A549 (cell line): Measurements from ENCODE around the gene SPINK7. TPM values are rescaled to one million over a fixed set of nuclear protein-coding genes. Genes with fewer than 3 reads are reported as not detected.

Experiments
- ATAC-seq, 2 experiments: fragments of 200-7000 bp in 1 of 2; fragments of >200 bp in 1 of 2; cut with Nextera tagmentation in 1 of 2; cut with Tn5 transposase in 1 of 2; 3 replicates each; pipeline versions ENCODE4 v1.8.0 to v1.9.1; 2018 to 2020; ENCODE audit warnings: mild to moderate bottlenecking in 1 of 2, moderate library complexity in 1 of 2
- CTCF ChIA-PET: fragments of 300-600 bp; sonication (Branson Sonifier 250); formaldehyde crosslinking; extraction: SDS; loops from one replicate; lab custom pipeline; 2021; ENCODE audit warnings: antibody characterized with exemption, inconsistent platforms; lab: Yijun Ruan, JAX
- POLR2A ChIA-PET: fragments of 350-600 bp; formaldehyde crosslinking; extraction: SDS; loops from one replicate; lab custom pipeline; 2021; ENCODE audit warnings: antibody characterized with exemption, inconsistent platforms; lab: Yijun Ruan, JAX
- DNase-seq, 2 experiments: peaks; one replicate each; pipeline versions ENCODE4 v3.0.0 to v3.0.0-alpha.2; 2011 to 2016; ENCODE audit warnings: low read depth in 1 of 2, low spot score in 1 of 2
- FAIRE-seq: peaks from 2 replicates; lab custom pipeline; 2011; peaks lifted over from hg19 to GRCh38; lab: Jason Lieb, UNC
- H3K27ac ChIP-seq, 2 experiments: fragments of >200 bp; sonication (Bioruptor Twin); formaldehyde crosslinking; 3 replicates each; pipeline ENCODE4 v1.5.1; 2016 to 2017
- H3K4me1 ChIP-seq: fragments of >200 bp; sonication (Bioruptor Twin); formaldehyde crosslinking; 3 replicates; pipeline ENCODE4 v1.6.1; 2016
- H3K4me2 ChIP-seq: fragments of >200 bp; sonication (Bioruptor Twin); formaldehyde crosslinking; 3 replicates; pipeline ENCODE4 v1.6.1; 2016
- H3K4me3 ChIP-seq: fragments of >200 bp; sonication (Bioruptor Twin); formaldehyde crosslinking; 3 replicates; pipeline ENCODE4 v1.5.1; 2016
- H3K9me3 ChIP-seq: fragments of >200 bp; sonication (Bioruptor Twin); formaldehyde crosslinking; 3 replicates; pipeline ENCODE4 v1.6.1; 2016
- CBX8 ChIP-seq: fragments of 200-600 bp; sonication (generic); IDR thresholded peaks from 2 replicates; pipeline ENCODE4 v1.6.1; 2016
- CHD4 ChIP-seq: fragments of 200-600 bp; sonication (generic); IDR thresholded peaks from 2 replicates; pipeline ENCODE4 v1.6.1; 2016; ENCODE audit warnings: antibody characterized with exemption, mild to moderate bottlenecking, borderline replicate concordance
- EHMT2 ChIP-seq: fragments of 200-600 bp; sonication (generic); IDR thresholded peaks from 2 replicates; pipeline ENCODE4 v1.6.1; 2016; ENCODE audit warnings: antibody characterized with exemption, low read depth, mild to moderate bottlenecking, moderate library complexity
- EP300 ChIP-seq, 2 experiments: fragments of >200 bp; sonication (Bioruptor Twin); formaldehyde crosslinking; IDR thresholded peaks; 2 replicates in 1 of 2; 3 replicates in 1 of 2; pipeline ENCODE4 v1.6.1; 2016 to 2017
- ESRRA ChIP-seq: fragments of 150-350 bp; IDR thresholded peaks from 2 replicates; pipeline ENCODE4 v1.6.1; 2014; ENCODE audit warnings: mild to moderate bottlenecking, low read length, borderline replicate concordance
- FOSB ChIP-seq: fragments of 250-450 bp; sonication (Bioruptor Pico); IDR thresholded peaks from 2 replicates; pipeline ENCODE4 v1.5.0; 2020; ENCODE audit warnings: mild to moderate bottlenecking, moderate library complexity
- FOSL2 ChIP-seq, 2 experiments: fragments of 450-650 bp in 1 of 2; fragments of >200 bp in 1 of 2; sonication (Bioruptor Twin) in 1 of 2; formaldehyde crosslinking; IDR thresholded peaks; 2 replicates each; pipeline versions ENCODE4 v1.5.0 to v1.6.1; 2016 to 2020; ENCODE audit warnings: mild to moderate bottlenecking in 1 of 2, moderate library complexity in 1 of 2
- HOXB13 ChIP-seq: fragments of 250-450 bp; sonication (Bioruptor Pico); IDR thresholded peaks from 2 replicates; pipeline ENCODE4 v1.5.0; 2020; ENCODE audit warnings: low read depth, mild to moderate bottlenecking, moderate library complexity
- HOXB5 ChIP-seq: fragments of 250-450 bp; sonication (Bioruptor Pico); IDR thresholded peaks from 2 replicates; pipeline ENCODE4 v1.5.0; 2020; ENCODE audit warnings: mild to moderate bottlenecking, moderate library complexity
- JUNB ChIP-seq: fragments of >200 bp; sonication (Bioruptor Twin); formaldehyde crosslinking; IDR thresholded peaks from 2 replicates; pipeline ENCODE4 v1.6.1; 2016
- KDM1A ChIP-seq: fragments of 200-600 bp; sonication (generic); IDR thresholded peaks from 2 replicates; pipeline ENCODE4 v1.6.1; 2016; ENCODE audit warnings: low read depth, mild to moderate bottlenecking
- NR3C1 ChIP-seq: fragments of >200 bp; sonication (Bioruptor Twin); formaldehyde crosslinking; IDR thresholded peaks from 3 replicates; pipeline ENCODE4 v1.6.1; 2017
- POLR2A ChIP-seq: IDR thresholded peaks from 2 replicates; pipeline ENCODE4 v1.6.1; 2012; ENCODE audit warnings: mild to moderate bottlenecking, low read length
- RNF2 ChIP-seq: fragments of 200-600 bp; sonication (generic); IDR thresholded peaks from 2 replicates; pipeline ENCODE4 v1.6.1; 2016; ENCODE audit warnings: low read depth, mild to moderate bottlenecking, antibody characterized with exemption, moderate library complexity, borderline replicate concordance
- WGBS: methylation state at CpG from one replicate; pipeline ENCODE4 v1.1.6; 2017; ENCODE audit errors: missing lambda C conversion rate; 5-methylcytosine and 5-hydroxymethylcytosine counted together
- polyA plus RNA-seq, 4 experiments: library from polyadenylated mRNA; depleted of rRNA in 3 of 4; stranded (reverse); fragments of >200 nt; fragmentation: RNase III in 1 of 4; extraction: RNeasy Plus Mini Kit Qiagen cat#74134 plus additional on column Dnase treatment in 1 of 4; gene quantifications; 2 replicates in 3 of 4; 3 replicates in 1 of 4; pipeline ENCODE4 v1.2.3, GENCODE V29; 2011 to 2017
- TF ChIP-seq, protein P1 (sequence below): IDR thresholded peaks from 2 replicates; pipeline ENCODE4 v1.6.1; 2012
- TF ChIP-seq, protein P2 (sequence below): IDR thresholded peaks from 2 replicates; pipeline ENCODE4 v1.6.1; 2012; ENCODE audit warnings: low read depth, borderline replicate concordance
- TF ChIP-seq, protein P3 (sequence below): IDR thresholded peaks from 2 replicates; pipeline ENCODE4 v1.6.1; 2012
- TF ChIP-seq, protein P4 (sequence below): fragments of 250-450 bp; sonication (Bioruptor Pico); IDR thresholded peaks from 2 replicates; pipeline ENCODE4 v1.5.0; 2020; ENCODE audit warnings: low read depth, mild to moderate bottlenecking, moderate library complexity
- TF ChIP-seq, protein P5 (sequence below): fragments of 450-650 bp; IDR thresholded peaks from 2 replicates; pipeline ENCODE4 v1.6.1; 2014; ENCODE audit warnings: antibody characterized with exemption
- TF ChIP-seq, protein P6 (sequence below): fragments of >200 bp; sonication (Bioruptor Twin); formaldehyde crosslinking; IDR thresholded peaks from 3 replicates; pipeline ENCODE4 v1.5.1; 2016

Gene SPINK7
- polyA plus RNA-seq, 2 of the 4 experiments (the other 2 are of a cell fraction) = not detected

DNA sequence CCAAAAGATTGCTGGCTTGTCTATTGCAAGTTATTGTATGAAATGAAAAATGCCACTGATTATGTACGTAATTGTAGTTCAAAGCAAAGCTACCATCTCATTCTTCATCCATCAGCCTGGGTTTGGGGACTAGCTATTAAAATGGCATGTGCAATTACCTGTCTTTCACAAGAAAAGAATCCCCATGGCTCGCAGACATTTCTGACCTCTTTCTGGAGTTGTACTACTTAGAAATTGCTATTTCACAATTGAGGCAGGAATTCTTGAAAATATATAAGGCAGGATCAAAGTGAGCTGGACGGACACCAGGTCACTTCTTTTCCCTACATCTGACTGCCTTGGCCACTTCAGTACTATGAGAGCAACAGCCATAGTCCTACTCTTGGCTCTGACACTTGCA, 23.0 kb downstream of the SPINK7 start, which contains the start of gene SPINK9 (continued):
- TF ChIP-seq, protein P1, sequence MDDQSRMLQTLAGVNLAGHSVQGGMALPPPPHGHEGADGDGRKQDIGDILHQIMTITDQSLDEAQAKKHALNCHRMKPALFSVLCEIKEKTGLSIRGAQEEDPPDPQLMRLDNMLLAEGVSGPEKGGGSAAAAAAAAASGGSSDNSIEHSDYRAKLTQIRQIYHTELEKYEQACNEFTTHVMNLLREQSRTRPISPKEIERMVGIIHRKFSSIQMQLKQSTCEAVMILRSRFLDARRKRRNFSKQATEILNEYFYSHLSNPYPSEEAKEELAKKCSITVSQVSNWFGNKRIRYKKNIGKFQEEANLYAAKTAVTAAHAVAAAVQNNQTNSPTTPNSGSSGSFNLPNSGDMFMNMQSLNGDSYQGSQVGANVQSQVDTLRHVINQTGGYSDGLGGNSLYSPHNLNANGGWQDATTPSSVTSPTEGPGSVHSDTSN = no peak

DNA sequence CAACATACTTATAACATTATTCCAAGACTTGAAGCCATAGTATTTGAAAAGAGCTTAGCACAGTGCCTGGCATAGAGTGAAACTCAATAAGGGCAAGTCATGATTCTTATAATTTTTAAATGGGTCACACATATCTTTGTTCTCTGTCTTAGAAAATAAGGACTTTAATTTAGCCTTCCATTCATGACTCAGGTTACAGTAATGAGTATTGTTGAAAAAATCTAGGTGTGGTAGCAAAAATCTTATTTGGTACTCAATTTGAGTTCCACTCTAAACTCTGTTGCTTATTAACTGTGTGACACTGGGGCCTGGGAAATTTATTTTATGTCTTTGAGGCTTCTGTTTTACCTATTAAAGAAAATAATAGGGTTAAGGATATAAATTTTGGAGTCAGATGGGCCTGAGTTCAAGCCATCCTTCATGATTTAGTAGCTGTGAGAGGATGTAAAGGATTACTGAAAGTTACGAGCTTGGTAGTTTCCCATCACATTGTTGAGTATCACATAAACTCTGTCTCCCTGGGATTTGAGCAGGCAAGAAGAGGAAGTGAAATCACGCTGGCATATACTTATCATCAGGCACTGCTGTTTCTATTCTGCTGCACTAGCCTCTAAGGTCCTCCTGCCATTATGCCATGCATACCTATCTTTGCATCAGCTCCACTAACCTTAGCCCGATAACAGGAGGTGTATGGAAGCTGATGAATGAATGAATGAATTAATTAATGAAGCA, 24.6 kb downstream of the SPINK7 start:
- ChIA-PET CTCF (interaction anchor here (0.6 kb wide), 1 partner anchor 50 kb away, joined by 4 read pairs; no protein-coding TSS in a partner anchor), POLR2A (no interaction called here)
- Histone ChIP-seq H3K4me3 (no peak overlapping the region), H3K9me3 (no peaks in the 10 kb centered on the region), H3K4me1 (no peaks in the 10 kb centered on the region), H3K4me2 (no peak overlapping the region), H3K27ac (no peak overlapping the region)
- DNase-seq (no peak), FAIRE-seq (no peak), ATAC-seq (no peak)
- 23% methylated on average over 3 of the region's 3 CpGs for WGBS
- TF ChIP-seq, protein P2, sequence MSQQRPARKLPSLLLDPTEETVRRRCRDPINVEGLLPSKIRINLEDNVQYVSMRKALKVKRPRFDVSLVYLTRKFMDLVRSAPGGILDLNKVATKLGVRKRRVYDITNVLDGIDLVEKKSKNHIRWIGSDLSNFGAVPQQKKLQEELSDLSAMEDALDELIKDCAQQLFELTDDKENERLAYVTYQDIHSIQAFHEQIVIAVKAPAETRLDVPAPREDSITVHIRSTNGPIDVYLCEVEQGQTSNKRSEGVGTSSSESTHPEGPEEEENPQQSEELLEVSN = no peak

DNA sequence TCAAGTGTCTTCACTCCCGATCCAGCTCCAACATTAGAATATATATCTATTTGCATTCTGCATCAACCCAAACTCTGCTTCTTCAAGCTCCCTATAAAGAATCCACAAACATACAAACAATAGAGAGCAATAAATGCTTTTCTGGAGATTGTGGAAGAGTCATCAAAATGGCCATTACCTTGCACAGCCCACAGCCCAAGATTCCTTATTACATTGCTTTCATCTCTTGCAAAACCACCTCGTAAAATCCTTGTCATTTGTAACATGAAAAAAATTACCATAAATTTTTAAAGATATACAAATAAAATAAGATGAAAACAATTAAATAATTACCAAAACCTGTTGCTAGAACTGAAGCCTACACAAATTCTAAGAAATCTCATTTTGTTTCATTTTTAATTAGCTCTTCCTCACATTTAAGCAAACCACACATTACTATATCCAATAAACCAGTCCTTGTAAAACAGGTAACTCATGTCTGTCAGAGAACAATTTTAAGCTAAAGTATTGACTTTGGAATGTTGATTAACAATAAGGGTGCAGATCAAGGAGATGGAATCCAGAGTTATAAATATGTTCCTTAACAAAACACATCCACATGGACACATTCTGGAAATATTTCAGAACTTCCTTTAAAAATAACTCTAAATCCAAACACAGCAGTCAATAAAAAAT, 30.3 kb downstream of the SPINK7 start:
- no peak overlapping the region for H3K4me2 ChIP-seq
- DNase-seq (no peak), ATAC-seq (no peak), FAIRE-seq (no peak)
- no peaks in the 10 kb centered on the region for H3K4me1 ChIP-seq
- no peak overlapping the region for H3K27ac ChIP-seq
- no peak overlapping the region for H3K4me3 ChIP-seq
- H3K9me3 ChIP-seq = no peaks in the 10 kb centered on the region
- CTCF ChIA-PET = no interaction called here
- POLR2A ChIA-PET = no interaction called here
- TF ChIP-seq EP300 (IDR thresholded peaks at IDR 0.05) = no peak
- no peak for TF ChIP-seq JUNB
- 20% methylated on average over 2 of the region's 2 CpGs for WGBS

DNA sequence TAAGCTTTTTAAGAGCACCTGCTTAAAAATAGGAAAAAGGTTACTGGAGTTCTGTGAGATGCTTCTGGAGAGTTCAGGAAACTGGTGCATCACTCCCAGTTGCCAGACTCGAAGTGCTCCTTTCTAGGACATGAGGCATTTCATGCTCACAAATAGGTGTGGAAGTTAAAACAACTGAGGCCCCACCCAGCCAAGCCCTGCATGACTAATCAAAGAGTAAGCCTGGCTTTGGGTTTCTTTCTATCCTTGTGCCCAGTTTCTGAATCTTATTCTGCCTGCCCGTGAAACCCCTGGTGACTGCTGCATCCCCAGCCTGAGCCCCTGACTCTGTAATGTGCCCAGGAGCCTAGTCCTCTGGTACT, 30.8 kb downstream of the SPINK7 start:
- Histone ChIP-seq H3K27ac (no peak overlapping the region), H3K4me1 (no peaks in the 10 kb centered on the region), H3K9me3 (no peaks in the 10 kb centered on the region), H3K4me3 (no peak overlapping the region)
- ChIA-PET CTCF (no interaction called here), POLR2A (no interaction called here)
- peak in 1 of 2 experiments; percentile 7 for DNase-seq
- FAIRE-seq = no peak
- WGBS = 3% methylated on average over 2 of the region's 2 CpGs
- ATAC-seq = no peak
- no peak for TF ChIP-seq KDM1A
- no peak for TF ChIP-seq ESRRA
- TF ChIP-seq CBX8 = no peak
- TF ChIP-seq, protein P3, sequence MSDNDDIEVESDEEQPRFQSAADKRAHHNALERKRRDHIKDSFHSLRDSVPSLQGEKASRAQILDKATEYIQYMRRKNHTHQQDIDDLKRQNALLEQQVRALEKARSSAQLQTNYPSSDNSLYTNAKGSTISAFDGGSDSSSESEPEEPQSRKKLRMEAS = no peak
- TF ChIP-seq, all 56 proteins: peak for 0
- H3K4me2 ChIP-seq = no peak overlapping the region

DNA sequence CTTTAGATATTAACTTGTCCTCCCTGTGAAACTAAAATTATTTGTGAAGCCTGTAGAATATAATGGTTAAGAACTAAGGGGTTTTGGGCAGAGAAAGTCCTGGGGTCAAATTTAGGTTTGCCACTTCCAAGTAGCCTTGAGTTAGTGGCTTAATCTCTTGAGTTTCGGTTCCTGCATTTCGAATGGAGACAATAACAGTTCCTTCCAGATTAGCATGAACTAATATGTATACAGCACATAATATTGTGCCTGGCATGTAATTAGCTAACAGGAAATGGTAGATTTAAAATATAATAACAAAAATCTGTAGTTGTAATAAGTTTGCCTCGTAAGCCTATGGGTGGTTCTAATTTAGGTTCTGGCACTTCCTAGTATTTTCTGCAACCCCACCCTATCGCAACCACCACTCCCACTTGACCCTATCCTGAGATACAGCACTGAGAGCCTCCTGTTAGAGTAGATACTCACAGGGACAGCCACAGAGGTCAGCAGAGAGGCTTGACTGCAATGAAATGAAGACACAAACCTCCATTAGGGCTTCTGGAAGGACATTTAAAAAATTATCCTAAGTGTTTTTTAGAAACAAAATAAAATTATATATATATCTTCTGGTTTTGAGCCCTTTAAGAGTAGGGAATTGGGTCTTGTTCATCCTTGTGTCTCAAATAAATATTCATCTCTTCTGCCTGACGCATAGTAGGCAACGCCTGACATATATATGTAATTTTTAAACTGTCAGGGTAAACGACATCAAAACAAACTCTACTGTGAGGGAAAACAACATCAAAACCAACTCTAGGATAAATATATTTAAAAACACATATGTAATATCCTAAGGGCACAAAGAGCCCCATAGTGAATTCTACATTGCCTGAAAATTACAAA, 31.6 kb downstream of the SPINK7 start:
- H3K4me1 ChIP-seq = no peaks in the 10 kb centered on the region
- WGBS = 27% methylated on average over 7 of the region's 7 CpGs
- no peak overlapping the region for H3K4me2 ChIP-seq
- DNase-seq (no peak), ATAC-seq (no peak), FAIRE-seq (no peak)
- no peaks in the 10 kb centered on the region for H3K9me3 ChIP-seq
- POLR2A ChIA-PET = no interaction called here
- CTCF ChIA-PET = no interaction called here
- H3K4me3 ChIP-seq = no peak overlapping the region
- H3K27ac ChIP-seq = no peak overlapping the region
- TF ChIP-seq CHD4 (no peak), RNF2 (no peak), EHMT2 (no peak), JUNB (no peak), HOXB13 (CRISPR knock-in tag) (no peak), FOSL2 (IDR thresholded peaks at IDR 0.05) (no peak), FOSL2 (CRISPR knock-in tag; IDR thresholded peaks at IDR 0.05) (no peak), FOSB (CRISPR knock-in tag) (no peak), POLR2A (no peak), NR3C1 (no peak), HOXB5 (CRISPR knock-in tag) (no peak)
- TF ChIP-seq, protein P4, sequence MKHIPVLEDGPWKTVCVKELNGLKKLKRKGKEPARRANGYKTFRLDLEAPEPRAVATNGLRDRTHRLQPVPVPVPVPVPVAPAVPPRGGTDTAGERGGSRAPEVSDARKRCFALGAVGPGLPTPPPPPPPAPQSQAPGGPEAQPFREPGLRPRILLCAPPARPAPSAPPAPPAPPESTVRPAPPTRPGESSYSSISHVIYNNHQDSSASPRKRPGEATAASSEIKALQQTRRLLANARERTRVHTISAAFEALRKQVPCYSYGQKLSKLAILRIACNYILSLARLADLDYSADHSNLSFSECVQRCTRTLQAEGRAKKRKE (CRISPR knock-in tag) = no peak
- TF ChIP-seq, protein P5, sequence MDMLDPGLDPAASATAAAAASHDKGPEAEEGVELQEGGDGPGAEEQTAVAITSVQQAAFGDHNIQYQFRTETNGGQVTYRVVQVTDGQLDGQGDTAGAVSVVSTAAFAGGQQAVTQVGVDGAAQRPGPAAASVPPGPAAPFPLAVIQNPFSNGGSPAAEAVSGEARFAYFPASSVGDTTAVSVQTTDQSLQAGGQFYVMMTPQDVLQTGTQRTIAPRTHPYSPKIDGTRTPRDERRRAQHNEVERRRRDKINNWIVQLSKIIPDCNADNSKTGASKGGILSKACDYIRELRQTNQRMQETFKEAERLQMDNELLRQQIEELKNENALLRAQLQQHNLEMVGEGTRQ = no peak
- TF ChIP-seq, protein P6, sequence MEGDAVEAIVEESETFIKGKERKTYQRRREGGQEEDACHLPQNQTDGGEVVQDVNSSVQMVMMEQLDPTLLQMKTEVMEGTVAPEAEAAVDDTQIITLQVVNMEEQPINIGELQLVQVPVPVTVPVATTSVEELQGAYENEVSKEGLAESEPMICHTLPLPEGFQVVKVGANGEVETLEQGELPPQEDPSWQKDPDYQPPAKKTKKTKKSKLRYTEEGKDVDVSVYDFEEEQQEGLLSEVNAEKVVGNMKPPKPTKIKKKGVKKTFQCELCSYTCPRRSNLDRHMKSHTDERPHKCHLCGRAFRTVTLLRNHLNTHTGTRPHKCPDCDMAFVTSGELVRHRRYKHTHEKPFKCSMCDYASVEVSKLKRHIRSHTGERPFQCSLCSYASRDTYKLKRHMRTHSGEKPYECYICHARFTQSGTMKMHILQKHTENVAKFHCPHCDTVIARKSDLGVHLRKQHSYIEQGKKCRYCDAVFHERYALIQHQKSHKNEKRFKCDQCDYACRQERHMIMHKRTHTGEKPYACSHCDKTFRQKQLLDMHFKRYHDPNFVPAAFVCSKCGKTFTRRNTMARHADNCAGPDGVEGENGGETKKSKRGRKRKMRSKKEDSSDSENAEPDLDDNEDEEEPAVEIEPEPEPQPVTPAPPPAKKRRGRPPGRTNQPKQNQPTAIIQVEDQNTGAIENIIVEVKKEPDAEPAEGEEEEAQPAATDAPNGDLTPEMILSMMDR = no peak
